Calu3 (cell line): Measurements from ENCODE around the gene COA6. TPM values are rescaled to one million over a fixed set of nuclear protein-coding genes. Genes with fewer than 3 reads are reported as not detected.
"Not testable (repeated sequence)": the region's sequence is repeated elsewhere in the genome, so short reads cannot be mapped to it uniquely, and the experiment has no call there.

Experiments
- BruUV-seq: library from RNA; stranded (reverse); fragments of 400-500 nt; replicated peaks from 2 replicates; lab custom pipeline; 2021; lab: Mats Ljungman, UMichigan
- CTCF ChIA-PET: fragments of 300-600 bp; sonication (Branson Sonifier 250); formaldehyde crosslinking; loops from one replicate; lab custom pipeline; 2022; ENCODE audit warnings: antibody characterized with exemption; lab: Charles Lee
- DNase-seq: peaks from one replicate; pipeline ENCODE4 v3.0.0; 2022
- H3K27ac Mint-ChIP-seq: one replicate; pipeline ENCODE4 v1.8.0; 2022; ENCODE audit warnings: mixed read lengths; ENCODE audit not compliant: unreplicated experiment
- H3K27me3 Mint-ChIP-seq: one replicate; pipeline ENCODE4 v1.8.0; 2022; ENCODE audit warnings: mixed read lengths; ENCODE audit not compliant: unreplicated experiment
- H3K36me3 Mint-ChIP-seq: one replicate; pipeline ENCODE4 v1.8.0; 2022; ENCODE audit warnings: mild to moderate bottlenecking, moderate library complexity, mixed read lengths; ENCODE audit not compliant: insufficient read depth, unreplicated experiment
- H3K4me1 Mint-ChIP-seq: one replicate; pipeline ENCODE4 v1.8.0; 2022; ENCODE audit warnings: mild to moderate bottlenecking, low read depth, mixed read lengths; ENCODE audit not compliant: unreplicated experiment
- H3K4me3 Mint-ChIP-seq: one replicate; pipeline ENCODE4 v1.8.0; 2022; ENCODE audit warnings: mild to moderate bottlenecking, low read depth, moderate library complexity, mixed read lengths; ENCODE audit not compliant: unreplicated experiment
- H3K9me3 Mint-ChIP-seq: one replicate; pipeline ENCODE4 v1.8.0; 2022; ENCODE audit warnings: low read depth, mixed read lengths; ENCODE audit not compliant: unreplicated experiment
- CTCF ChIP-seq: fragments of 200-600 bp; IDR thresholded peaks from one replicate; pipeline ENCODE4 v1.8.0; 2022; ENCODE audit warnings: antibody characterized with exemption; ENCODE audit not compliant: unreplicated experiment
- intact Hi-C: fragments of 100-400 bp; cut with micrococcal nuclease; formaldehyde crosslinking; loops from one replicate; pipeline ENCODE4 v1.10.0; 2022; ENCODE audit not compliant: unreplicated experiment
- total RNA-seq: library from RNA; stranded (reverse); gene quantifications from 2 replicates; pipeline ENCODE4 v1.2.3, GENCODE V29; 2022

COA6 gene
- total RNA-seq, 1 experiment from 2014 or later = 46.4 TPM

- Mint-ChIP-seq H3K9me3 (peaks cover 2% of the 10 kb centered on the region), H3K27ac (no peak overlapping the region), H3K36me3 (no peaks in the 10 kb centered on the region), H3K4me1 (no peaks in the 10 kb centered on the region), H3K27me3 (peaks cover 11% of the 10 kb centered on the region), H3K4me3 (no peak overlapping the region)
- TF ChIP-seq CTCF = no peak
- intact Hi-C loops = no loop called here
- BruUV-seq = no TSS peak
- no peak for DNase-seq
- CTCF ChIA-PET = no interaction called here
Measured at GRCh38 chr1:234345237-234345636, 28.0 kb upstream of the COA6 start.

DNA sequence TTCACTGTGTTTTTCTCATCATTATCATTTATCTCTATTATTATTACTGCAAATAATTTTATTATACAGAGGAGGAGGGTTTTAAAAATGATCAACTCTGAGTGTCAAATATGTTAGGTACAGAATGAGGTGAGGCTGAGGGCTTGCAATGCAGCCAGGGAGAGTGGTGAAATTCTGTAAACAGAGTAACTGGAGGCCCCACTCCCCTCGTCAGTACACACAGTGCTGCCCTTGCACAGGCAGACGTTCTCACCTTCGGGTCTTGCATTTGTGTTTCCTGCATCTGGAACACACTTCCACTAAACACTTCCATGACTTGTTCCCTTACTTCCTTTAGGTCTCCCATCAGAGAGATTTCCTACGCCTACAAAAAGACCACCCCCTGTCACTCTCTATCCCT is 24.3 kb upstream of the COA6 start:
- no TSS peak for BruUV-seq
- TF ChIP-seq CTCF = no peak
- Mint-ChIP-seq H3K36me3 (no peaks in the 10 kb centered on the region), H3K27ac (no peak overlapping the region), H3K4me3 (no peak overlapping the region), H3K4me1 (no peaks in the 10 kb centered on the region), H3K9me3 (no peaks in the 10 kb centered on the region), H3K27me3 (peaks cover 14% of the 10 kb centered on the region)
- DNase-seq = no peak
- intact Hi-C loops = no loop called here
- CTCF ChIA-PET = no interaction called here

- TF ChIP-seq CTCF = no peak
- peaks cover 7% of the 10 kb centered on the region for H3K36me3 Mint-ChIP-seq
- H3K9me3 Mint-ChIP-seq = no peaks in the 10 kb centered on the region
- intact Hi-C loops = no loop called here
- no TSS peak for BruUV-seq
- peak overlapping the region; percentile 79 for H3K4me3 Mint-ChIP-seq
- DNase-seq = no peak
- peaks cover 13% of the 10 kb centered on the region for H3K4me1 Mint-ChIP-seq
- no peaks in the 10 kb centered on the region for H3K27me3 Mint-ChIP-seq
- peak overlapping the region; percentile 57 for H3K27ac Mint-ChIP-seq
- CTCF ChIA-PET = interaction anchor here (0.6 kb wide), 1 partner anchor 1830 kb away, joined by 3 read pairs; no protein-coding TSS in a partner anchor
Measured at GRCh38 chr1:234355782-234356510, 17.3 kb upstream of the COA6 start.

DNA sequence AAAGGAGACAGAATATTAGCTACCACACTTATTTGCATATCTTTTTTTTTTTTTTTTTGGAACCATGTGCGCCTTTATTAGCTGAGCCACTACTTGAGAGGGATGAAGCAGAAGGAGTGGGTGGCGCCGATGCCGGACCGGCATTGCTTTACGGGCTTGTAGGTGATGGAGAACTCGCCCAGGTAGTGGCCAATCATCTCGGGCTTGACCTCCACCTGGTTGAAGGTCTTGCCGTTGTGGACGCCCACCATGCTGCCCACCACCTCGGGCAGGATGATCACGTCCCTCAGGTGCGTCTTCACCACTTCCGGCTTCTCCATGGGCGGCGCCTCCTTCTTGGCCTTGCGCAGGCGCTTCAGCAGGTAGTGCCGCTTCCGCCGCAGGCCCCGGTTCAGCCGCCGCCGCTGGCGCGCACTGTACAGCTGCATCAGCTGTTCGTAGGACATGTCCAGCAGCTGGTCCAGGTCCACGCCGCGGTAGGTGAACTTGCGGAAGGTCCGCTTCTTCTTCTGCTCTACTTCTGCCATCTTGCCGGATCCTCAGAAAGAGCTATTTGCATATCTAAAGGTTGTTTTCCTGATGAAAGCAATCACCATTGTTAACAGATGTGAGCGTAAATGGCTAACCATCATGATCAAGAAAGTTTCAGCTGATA is 16.5 kb upstream of the COA6 start:
- H3K27me3 Mint-ChIP-seq = not testable (repeated sequence)
- DNase-seq = peak; percentile 84

More for the DNA sequence above, 16.5 kb upstream of the COA6 start:
- CTCF ChIA-PET = interaction anchor here (0.6 to 1.0 kb wide), 4 partner anchors 17 to 1831 kb away, joined by 3 to 5 read pairs (median 3); partner anchors contain the start of genes COA6 and TBCE
- H3K9me3 Mint-ChIP-seq, intact Hi-C loops, H3K36me3 Mint-ChIP-seq, BruUV-seq: not testable (repeated sequence)
- Mint-ChIP-seq H3K4me3 (peak overlapping the region; percentile 79), H3K4me1 (peaks cover 13% of the 10 kb centered on the region), H3K27ac (peak overlapping the region; percentile 57)
